COLO829 (cell line): ENCODE measurements around the gene CDYL2.
A peak's percentile ranks its signal among the peaks of the same experiment; 100 is the strongest.
"Not testable (repeated sequence)": the region's sequence is repeated elsewhere in the genome, so short reads cannot be mapped to it uniquely, and the experiment has no call there.

Experiments used
- DNase-seq: peaks from one replicate; pipeline ENCODE4 v3.0.0; 2012; ENCODE audit warnings: low spot score

CDYL2 gene

DNA sequence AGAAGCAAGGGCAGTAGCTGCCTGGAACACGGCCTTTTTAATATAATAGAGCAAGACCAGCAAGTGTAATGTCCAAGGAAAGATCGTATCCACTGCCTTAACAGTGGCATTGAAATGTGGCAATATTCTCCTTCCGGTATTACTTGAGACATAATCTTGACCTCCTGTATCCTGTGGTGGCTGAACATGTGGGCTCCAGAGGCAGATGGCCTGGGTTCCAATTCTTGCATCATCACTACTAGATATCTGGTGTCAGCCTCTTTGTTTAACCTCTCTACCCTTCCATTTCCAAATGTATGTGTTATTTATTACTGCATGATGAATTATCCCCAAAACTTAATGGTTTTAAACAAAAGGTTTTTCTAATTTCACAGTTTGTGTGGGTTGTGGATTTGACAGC, 3.5 kb upstream of the CDYL2 start:
- DNase-seq = no peak

DNA sequence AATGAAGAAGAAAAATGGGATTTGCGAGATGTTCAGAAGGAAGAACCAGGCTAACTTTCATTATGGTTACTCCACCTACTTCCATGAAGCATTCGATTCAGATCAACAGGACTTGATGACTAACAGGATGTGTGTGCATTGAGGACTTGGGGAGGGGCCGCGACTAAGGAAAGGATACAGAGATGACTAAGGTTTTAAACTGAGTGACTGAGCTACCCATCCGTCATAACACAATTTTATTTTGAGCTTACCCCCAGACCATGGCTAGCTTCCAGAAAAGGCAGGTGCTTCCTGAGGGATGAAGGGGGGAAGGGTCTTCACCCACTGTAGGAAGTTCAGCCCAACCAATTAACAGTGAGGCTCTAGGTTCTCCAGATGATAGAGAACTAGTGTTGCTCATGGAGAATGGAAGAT, 2.5 kb upstream of the CDYL2 start:
- DNase-seq = peak; percentile 13

DNA sequence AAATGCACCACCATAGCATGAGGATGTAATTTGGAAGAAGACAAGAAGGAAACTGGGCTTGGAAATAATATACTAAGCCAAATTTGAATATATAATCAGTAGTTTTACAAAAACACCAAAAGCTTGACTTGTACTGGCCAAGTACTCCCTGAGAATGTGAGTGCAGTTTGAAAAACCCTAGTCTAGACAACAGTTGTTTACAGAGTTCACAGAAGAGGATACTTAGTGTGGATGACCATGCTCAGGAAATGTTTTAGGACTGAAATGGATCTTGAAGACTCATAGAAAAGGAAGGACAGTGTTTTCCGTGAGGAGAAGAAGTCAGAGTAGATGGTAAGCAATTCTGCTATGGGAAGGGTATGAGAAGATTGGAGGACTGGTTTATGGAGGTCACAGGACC, 1.9 kb upstream of the CDYL2 start:
- DNase-seq = no peak

DNA sequence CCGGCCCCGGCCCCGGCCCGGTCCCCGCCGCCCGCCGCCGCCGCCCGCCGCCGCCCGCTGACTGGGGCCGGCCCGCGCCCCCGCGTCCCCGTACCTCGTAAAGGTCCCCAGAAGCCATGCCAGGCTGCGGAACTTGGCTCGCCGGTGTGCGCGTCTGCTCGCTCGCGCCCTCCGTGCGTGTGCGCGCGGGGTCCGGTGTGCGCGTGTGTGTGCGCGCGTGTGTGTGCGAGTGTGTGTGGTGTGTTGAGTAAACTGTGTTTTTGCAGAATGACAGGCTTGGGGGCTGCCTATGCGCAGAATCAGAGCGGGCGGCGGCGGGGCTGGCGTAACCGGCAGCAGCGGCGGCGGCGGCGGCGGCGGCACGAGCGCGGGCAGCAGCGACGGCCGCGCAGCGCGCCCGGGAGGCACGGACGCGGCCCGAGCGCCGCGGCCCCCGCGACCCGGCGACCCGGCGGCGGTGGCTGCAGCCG, 307 bp downstream of the CDYL2 start:
- no peak for DNase-seq

DNA sequence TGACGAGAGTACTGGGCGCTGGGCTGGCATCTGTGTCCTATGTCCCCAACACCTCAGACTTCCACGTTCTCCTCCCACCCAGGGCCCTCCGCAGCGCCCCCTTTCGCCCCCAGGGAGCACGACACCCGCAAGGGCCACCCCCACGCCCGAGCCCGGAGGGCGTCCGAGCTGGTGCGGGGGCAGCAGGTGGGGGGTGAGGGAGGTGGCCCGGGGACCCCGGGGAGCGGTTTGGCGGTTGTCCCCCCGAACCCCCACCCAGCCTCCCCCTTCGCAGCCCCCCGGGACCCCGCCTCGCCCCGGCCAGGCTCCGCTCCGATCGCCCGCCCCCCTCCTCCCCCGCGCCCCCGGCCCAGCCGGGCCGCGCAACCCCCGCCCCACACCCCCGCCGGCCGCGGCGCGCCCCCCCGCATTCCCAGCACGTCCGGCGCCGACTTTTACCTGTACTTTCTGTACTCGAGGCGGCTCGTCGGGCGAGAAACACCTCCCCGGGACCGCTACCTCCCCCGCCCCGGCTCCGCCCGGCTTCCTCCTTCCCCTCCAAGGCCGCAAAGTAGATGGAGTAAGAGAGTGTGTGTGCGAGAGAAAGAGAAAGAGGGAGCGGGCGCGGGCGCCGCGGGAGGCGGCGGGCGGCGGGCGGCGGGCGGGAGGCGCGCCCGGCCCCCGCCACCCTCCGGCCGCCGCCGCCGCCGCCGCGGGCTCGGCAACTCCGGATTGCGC, 901 bp downstream of the CDYL2 start:
- no peak for DNase-seq

DNA sequence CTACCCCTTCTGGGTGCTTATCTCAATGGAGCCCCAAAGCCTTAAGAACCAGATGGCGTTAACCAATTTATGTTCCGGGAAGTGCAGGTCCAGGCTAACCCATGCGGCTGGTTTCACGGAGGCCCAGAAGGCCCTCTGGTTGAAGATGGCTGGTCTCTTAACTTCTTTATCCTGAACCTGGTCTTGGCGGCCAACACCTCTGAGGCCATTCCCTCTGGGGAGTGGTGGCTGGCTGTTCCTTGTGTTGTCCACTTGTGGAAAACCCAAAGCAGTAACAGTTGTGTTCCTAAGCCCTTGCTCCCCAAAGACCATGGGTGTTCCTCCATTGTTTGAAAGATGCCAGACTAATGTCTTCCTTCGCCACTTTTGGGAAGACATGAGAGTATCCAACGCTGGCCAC, 1.5 kb downstream of the CDYL2 start:
- DNase-seq = no peak

DNA sequence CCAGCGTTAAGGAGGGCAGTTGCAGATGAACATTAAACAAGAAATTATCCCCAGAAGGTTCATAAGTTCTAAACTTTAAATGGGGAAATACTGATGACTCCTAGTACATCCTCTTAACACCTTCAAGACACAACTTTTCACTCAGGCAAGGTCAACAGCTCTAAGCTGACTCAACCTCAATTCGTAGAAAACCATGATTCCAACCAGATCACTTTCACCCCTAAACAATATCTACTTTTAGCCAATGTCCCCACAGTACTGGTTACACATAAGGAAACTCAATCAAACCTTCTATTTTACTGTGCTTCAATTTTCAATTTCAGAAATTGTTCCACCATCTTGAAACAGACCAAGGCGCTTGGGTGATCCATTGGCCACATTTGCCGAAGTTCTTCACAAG, 2.3 kb downstream of the CDYL2 start:
- no peak for DNase-seq

DNA sequence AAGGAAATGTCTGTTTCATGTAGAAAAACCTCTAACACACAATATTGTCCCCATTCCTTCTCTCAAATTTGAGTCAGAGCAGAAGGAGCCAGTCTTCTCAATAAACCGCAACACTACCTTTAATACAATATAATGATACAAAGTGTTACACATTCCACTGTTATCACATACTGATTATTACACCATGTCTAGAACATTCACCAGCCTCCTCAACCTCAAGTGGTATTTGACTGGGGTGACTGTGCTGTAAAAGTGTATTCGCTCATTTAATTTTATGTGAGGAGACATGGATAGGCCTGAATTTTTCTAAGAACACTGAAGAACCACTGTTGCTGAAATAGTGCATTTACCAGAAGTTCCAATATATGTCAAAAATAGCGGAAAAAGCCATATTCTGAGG, 10.3 kb downstream of the CDYL2 start:
- DNase-seq = no peak

DNA sequence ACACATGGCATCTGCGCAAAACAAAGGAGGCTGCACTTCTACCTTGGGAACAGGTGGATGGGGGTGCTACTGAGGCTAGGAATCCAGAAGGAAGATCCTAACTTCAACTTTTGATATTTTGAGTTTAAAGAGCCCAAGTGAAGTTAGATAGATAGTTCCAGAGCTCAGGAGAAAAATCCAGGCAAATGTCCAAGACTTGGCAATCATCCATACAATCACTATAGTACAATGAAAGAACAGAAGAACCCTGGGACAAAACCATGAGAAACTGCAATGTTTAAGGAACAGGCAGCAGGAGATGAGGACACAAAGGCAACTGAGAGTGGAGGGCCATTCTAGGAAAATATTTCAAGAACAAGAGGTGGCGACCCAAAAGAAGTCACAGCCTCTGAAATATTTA, 12.4 kb downstream of the CDYL2 start:
- DNase-seq = no peak

DNA sequence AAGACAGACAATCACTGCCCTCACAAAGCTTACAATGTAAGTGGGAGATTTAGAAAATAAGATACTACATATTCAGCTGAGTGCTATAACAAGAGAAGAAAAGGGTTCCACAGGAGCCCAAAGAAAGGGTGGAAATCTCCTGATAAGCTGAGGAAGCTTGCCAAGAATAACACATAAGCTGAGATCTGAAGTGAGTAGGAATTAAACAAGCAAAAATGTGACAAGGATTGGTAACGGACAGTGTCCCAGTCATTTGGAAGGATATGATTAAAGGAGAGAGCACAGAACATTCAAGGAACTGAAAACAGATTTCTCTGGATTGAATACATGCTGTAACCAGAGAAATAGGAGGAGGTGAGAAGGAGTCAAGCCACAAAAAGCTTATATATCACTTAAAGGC, 13.0 kb downstream of the CDYL2 start:
- DNase-seq = no peak

DNA sequence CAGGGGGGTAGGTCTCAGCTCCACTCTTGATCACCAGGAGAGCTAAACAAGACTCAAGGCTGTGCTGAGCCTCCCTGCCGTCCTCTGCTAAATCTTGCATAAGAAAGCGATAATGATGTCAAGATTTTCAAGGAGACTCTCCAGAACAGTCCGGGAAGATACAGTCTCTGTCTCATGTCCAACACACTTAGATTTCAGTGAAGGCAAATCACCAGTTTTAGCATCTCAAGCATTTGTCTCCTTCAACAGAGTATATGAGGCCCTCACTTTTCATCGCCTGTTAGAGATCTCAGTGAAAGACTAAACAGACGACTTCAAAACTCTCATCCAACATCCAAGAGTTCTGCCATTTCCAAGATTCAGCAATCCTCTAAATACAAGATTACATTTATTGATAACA, 13.6 kb downstream of the CDYL2 start:
- DNase-seq = no peak

DNA sequence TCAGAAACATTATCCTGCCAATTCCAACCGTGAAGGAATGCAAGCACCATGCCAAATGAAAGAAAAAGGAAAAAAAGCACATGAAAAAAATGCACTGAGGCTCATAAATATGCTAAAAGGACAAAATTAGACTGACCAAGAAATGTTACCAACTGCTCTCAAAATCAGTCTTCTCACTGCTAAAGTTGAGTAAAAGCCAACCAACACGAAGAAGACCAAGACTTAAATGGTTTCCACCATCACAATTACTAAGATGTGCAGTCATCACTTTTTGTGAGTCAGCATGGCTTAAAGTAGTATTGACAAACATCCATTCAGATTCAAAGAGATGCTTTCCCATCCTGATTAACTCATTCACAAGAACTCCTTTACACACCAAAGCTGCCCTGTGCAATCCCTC, 16.4 kb downstream of the CDYL2 start:
- DNase-seq = no peak

DNA sequence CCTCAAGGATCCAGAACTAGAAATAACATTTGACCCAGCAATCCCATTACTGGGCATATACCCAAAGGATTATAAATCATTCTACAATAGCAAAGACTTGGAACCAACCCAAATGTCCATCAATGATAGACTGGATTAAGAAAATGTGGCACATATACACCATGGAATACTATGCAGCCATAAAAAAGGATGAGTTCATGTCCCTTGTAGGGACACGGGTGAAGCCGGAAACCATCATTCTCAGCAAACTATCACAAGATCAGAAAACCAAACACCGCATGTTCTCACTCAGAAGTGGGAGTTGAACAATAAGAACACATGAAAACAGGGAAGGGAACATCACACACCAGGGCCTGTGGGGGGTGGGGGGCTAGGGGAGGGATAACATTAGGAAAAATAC, 17.8 kb downstream of the CDYL2 start:
- not testable (repeated sequence) for DNase-seq

DNA sequence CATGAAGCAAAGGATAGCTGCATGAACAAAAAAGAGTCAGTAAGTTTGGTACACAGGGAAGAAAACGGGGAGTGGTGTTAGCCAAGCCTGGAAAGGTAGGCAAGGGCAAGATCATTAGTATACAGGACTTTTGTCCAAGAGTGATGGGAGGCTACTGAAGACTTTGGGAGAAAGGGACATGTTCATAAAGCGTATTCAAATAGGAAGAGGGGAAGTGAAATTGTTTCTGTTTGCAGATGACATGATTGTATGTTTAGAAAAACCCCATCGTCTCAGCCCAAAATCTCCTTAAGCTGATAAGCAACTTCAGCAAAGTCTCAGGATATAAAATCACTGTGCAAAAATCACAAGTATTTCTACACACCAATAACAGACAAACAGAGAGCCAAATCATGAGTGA, 19.4 kb downstream of the CDYL2 start:
- DNase-seq = no peak

DNA sequence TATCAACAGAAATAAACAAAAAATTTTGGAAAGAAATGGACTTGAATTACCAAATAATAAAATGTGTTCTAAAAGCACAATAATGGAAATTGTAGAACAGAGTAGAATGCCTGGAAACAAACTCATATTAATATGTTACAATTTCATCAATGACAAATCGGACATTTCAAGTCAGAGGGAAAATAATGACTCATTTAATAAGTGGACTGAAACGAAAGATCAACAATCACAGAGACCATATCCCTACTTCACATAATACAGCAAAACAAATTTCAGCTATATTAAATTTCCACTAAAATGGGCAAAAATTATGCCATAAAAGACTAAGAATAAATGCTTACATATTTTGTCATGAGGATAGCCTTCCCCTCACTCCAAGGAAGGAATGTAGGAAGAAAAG, 25.7 kb downstream of the CDYL2 start:
- no peak for DNase-seq

DNA sequence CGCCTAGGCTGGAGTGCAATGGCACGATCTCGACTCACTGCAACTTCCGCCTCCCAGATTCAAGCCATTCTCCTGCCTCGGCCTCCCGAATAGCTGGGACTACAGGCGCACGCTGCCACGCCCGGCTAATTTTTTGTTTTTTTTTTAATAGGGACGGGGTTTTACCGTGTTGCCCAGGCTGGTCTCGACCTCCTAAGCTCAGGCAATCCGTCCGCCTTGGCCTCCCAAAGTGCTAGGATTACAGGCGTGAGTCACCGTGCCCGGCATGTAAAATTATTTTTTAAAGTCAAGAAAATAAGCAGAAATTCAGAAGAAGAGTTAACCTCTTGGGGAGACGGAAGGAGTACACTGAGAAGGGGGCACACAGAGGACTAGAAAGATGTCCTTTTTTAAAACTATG, 27.5 kb downstream of the CDYL2 start:
- DNase-seq = no peak

DNA sequence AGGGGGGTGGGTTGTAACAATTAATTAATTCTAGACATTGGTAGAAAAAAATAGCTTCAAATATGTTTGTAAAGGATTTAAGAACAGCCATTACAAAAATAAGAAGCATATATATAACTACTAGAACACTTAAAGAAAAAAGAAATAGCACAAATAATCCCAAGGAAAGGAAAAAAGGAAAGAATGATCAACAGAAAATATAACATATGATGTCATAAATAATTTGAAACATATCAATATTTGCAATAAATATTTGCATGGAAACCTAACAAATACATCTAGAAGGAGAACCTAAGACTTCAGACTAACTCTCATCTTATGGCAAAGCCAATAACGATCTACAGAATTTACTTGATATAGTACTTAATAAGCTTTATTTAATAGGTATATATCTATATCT, 28.9 kb downstream of the CDYL2 start:
- DNase-seq = no peak

DNA sequence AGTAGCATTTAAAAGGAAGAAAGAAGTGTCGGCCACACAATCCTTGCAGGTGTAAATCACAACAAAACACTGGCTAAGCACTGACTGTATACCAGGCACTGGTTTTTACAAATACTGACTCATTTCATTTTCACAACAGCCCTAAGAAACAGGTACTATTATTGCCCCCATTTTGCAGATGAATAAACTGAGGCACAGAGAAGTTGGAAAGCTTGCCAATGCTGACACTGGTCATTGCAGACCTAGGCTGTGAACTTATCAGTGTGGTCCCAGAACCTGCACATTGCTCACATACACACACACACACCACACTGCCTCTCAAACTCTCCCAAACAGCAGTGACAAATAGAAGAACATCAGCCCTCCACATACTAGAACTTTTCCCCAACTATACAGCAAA, 37.6 kb downstream of the CDYL2 start:
- DNase-seq = no peak

DNA sequence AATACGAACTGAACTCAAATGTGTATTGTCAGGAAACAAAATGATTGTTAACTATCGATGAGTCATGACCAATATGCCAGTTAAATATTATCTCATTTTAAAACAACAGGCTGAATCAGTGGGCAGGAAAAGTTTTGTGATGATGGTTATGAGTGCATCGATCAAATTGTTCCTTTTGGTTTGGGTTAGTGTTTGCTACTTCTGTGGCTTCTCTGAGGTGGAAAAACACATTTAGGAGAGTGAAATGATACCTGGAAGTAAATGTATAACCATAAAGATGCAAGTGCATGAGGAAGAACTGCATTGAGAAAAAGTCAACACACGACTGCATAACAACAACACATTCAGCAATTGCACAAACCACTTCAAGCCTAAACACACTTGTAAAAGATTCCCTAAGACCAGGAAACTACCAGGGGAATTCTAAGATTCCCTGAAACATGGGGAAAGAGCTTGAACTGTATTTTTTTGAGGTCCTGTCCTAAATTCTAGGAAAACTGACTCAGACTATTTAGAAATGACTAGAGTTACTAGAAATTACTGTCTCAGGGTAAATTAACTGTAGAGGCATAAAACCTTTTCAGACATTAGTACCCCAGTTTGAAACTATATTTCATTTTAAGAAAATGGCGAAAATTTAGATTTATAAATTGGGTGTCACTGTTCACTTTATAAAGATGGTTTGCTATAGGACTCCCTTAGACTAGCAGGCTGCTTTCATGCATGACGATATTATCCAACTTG, 44.8 kb downstream of the CDYL2 start:
- DNase-seq = no peak

DNA sequence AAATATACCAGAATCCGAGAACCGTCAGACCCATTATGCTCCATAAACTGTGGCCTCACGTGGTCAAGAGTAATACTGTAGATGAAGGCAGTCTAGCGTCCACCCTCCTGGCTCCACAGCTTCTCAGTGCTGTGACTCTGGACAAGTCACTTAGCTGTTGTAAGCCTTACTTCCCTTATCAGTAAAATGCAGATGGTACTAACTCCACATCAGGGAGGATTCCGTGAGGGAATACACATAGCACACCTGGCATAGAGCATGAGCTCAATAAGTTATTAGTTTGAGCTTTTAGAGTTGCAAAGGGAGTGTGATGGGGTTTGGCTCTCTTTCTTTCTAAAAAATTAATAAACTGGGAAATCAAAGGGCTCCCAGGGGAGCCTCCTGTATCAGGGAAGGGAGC, 49.9 kb downstream of the CDYL2 start:
- no peak for DNase-seq

DNA sequence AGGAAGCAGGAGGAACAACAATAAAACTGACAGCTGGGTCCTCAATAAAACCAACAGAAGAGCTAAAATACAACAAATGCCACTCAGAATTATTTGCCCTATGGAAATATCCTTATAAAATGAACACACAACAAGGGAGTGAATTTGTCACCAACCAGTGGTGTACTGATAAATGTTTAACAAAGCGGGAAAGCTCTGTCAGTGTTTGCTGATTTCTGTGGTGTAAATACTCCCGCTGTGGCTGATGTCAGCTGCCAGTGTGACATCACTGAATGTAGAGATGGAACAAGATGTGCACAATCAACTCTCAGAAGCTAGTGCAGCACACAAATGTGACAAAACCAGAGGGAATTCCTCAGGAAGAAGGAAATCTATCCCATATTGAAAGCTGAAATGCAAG, 51.9 kb downstream of the CDYL2 start:
- DNase-seq = no peak

DNA sequence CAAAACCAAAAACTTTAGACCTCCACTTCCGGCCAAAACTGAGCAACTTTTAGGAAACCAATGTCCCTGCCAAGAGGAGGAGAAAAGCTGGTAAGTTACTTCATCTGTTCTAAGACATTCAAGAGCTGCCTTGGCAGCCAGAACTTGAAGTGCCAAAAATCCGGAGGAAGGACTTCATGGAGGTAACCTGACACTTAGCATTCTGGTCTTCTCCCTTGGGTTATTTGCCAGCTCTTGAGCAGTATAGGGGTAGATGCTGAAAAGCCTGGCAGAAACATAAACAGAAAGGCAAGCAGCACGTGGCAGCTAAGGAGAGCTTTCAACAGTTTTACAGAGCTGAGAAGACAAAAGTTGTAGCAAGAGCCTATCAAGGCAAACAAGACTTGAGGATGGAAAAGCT, 53.2 kb downstream of the CDYL2 start:
- DNase-seq = no peak

DNA sequence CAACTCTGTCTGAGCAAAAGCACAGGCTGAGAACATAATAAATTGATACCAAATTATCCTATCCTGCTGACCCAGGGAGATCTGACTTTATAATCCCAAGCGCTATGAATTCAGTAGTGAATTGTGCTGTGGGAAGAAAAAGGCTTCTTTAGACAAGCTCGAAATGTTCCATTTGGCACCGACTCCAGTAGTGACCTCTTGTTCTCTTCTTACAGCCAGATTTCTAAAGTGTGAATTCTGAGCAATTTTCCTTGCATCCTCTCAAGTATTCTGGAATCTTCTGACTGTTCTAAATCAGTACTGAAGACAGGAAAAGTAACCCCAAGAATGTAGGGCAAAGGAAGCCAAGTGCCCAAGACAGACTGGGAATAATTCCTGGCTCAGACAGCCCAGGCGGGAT, 58.2 kb downstream of the CDYL2 start:
- DNase-seq = no peak

DNA sequence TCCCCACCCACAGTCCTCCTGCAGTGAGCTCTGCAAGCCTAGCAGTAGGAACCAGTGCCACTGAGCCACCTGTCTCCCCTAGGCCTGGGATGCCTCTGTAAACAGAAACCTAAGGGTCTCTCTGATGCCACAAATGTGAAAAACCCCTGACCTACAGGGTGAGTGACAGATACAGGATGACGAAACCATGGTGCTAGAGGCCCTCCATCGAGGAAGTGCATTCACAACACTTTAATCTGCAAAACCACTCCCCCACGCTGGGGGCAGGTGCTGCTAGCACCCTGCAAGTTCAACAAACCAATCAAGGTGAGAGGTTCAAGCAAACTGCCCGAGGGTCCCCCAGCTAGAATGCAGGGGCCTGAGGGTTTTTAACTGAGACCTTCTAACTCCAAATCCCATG, 59.5 kb downstream of the CDYL2 start:
- no peak for DNase-seq
